ENCODE results near the gene UROS.

- TF ChIP-seq HDGF (IDR thresholded peaks at IDR 0.05) (no peak), BHLHE40 (IDR thresholded peaks at IDR 0.05; ENCODE audit: borderline replicate concordance in 1 of 2, low read depth in 2 of 2, low read length in 1 of 2) (no peak), CTCF (IDR thresholded peaks at IDR 0.05 in 2 of 3, conservative IDR thresholded peaks at IDR 0.05 in 1 of 3; ENCODE audit: control insufficient read depth in 2 of 3, extremely low read depth in 1 of 3, insufficient read depth in 1 of 3, low read depth in 3 of 3, low read length in 3 of 3) (peak in 2 of 3 experiments; percentile 18 to 46; a peak in 1 of 6 replicates), ZNF687 (IDR thresholded peaks at IDR 0.05) (peak; percentile 32; the same call in 1 of the 2 replicates), MTA2 (IDR thresholded peaks at IDR 0.05; ENCODE audit: low read depth) (0 out of 2 replicates have a peak, but pooled peaks have one; percentile 28), ZZZ3 (IDR thresholded peaks at IDR 0.05; ENCODE audit: control insufficient read depth, insufficient read length, low read depth) (no peak), CUX1 (IDR thresholded peaks at IDR 0.05; ENCODE audit: insufficient replicate concordance, low read depth, low read length) (no peak), FOS (IDR thresholded peaks at IDR 0.05; ENCODE audit: borderline replicate concordance, extremely low read depth, insufficient read length) (no peak), TAF1 (IDR thresholded peaks at IDR 0.05; ENCODE audit: borderline replicate concordance, low read depth, low read length) (no peak), TBL1XR1 (IDR thresholded peaks at IDR 0.05; ENCODE audit: low read depth, low read length) (no peak), POLR2A (IDR thresholded peaks at IDR 0.05; ENCODE audit: low read depth, low read length) (no peak)
Measured at GRCh38 chr10:125783957-125784356, 39.1 kb downstream of the UROS start.

Data from GM12878 (cell line).